ENCODE measurements around the gene MED27.

DNA sequence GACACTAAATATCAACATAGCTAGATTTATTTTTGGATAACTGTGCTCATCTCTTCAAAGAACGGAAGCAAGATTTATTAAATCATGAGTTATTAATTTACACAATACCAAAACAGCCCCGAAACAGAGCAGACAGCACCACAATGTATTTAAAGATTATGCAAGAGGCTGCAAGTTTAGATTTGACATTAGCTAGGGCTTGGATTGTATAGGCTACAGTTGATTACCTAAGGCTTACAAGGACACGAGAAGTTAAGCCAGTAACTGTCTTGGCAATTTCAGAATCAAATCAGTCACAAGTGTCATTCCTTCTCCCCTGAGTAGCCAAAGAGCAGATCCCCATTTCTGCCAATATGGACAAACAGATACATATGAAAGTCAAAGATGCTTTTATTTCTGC is 152.6 kb downstream of the MED27 start:
- TF ChIP-seq, protein P1, sequence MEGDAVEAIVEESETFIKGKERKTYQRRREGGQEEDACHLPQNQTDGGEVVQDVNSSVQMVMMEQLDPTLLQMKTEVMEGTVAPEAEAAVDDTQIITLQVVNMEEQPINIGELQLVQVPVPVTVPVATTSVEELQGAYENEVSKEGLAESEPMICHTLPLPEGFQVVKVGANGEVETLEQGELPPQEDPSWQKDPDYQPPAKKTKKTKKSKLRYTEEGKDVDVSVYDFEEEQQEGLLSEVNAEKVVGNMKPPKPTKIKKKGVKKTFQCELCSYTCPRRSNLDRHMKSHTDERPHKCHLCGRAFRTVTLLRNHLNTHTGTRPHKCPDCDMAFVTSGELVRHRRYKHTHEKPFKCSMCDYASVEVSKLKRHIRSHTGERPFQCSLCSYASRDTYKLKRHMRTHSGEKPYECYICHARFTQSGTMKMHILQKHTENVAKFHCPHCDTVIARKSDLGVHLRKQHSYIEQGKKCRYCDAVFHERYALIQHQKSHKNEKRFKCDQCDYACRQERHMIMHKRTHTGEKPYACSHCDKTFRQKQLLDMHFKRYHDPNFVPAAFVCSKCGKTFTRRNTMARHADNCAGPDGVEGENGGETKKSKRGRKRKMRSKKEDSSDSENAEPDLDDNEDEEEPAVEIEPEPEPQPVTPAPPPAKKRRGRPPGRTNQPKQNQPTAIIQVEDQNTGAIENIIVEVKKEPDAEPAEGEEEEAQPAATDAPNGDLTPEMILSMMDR (conservative IDR thresholded peaks at IDR 0.05 in 1 of 2, IDR thresholded peaks at IDR 0.05 in 1 of 2; ENCODE audit: low read depth in 1 of 2, low read length in 2 of 2): no peak
- TF ChIP-seq EZH2 (IDR thresholded peaks at IDR 0.05; ENCODE audit: low read length, missing control alignments): no peak
